CD4-positive, alpha-beta T cell treated with Interleukin-2 at 100 ng/mL for 4 hours (primary cell): ENCODE measurements around the gene FAM222A.

Source experiments
- DNase-seq: peaks from one replicate; pipeline ENCODE4 v3.0.0-alpha.2; 2020; ENCODE audit warnings: low spot score

FAM222A gene

GRCh38 chr12:109724321-109724892 lies 10.8 kb downstream of the FAM222A start:
- no peak for DNase-seq

GRCh38 chr12:109725321-109726105 lies 11.9 kb downstream of the FAM222A start:
- DNase-seq = no peak

GRCh38 chr12:109726106-109726497 lies 12.5 kb downstream of the FAM222A start:
- no peak for DNase-seq

- DNase-seq = no peak
These were observed 12.9 kb downstream of the FAM222A start for GRCh38 chr12:109726511-109727038.

- DNase-seq = no peak
These were observed 13.6 kb downstream of the FAM222A start for GRCh38 chr12:109727039-109727723.

- no peak for DNase-seq
These were observed 14.4 kb downstream of the FAM222A start for GRCh38 chr12:109727746-109728726.

GRCh38 chr12:109728921-109729320 lies 15.3 kb downstream of the FAM222A start:
- DNase-seq = no peak

GRCh38 chr12:109729371-109729781 lies 15.8 kb downstream of the FAM222A start:
- no peak for DNase-seq

GRCh38 chr12:109729801-109730200 lies 16.2 kb downstream of the FAM222A start:
- DNase-seq = no peak

GRCh38 chr12:109730306-109731145 lies 16.9 kb downstream of the FAM222A start:
- DNase-seq = no peak

- no peak for DNase-seq
These were observed 17.7 kb downstream of the FAM222A start for GRCh38 chr12:109731231-109731731.

GRCh38 chr12:109731806-109732205 lies 18.2 kb downstream of the FAM222A start:
- no peak for DNase-seq

- DNase-seq = no peak
These were observed 19.0 kb downstream of the FAM222A start for GRCh38 chr12:109732321-109733305.

- no peak for DNase-seq
These were observed 20.8 kb downstream of the FAM222A start for GRCh38 chr12:109734219-109735000.

- DNase-seq = no peak
These were observed 21.5 kb downstream of the FAM222A start for GRCh38 chr12:109735051-109735521.

- no peak for DNase-seq
These were observed 22.4 kb downstream of the FAM222A start for GRCh38 chr12:109735825-109736551.

GRCh38 chr12:109736552-109737108 lies 23.0 kb downstream of the FAM222A start:
- no peak for DNase-seq
